Esophagus mucosa (tissue), 1 donor: Measurements from ENCODE around the gene CFAP298. TPM values are rescaled to one million over a fixed set of nuclear protein-coding genes. Genes with fewer than 3 reads are reported as not detected.
"Not testable (repeated sequence)": the region's sequence is repeated elsewhere in the genome, so short reads cannot be mapped to it uniquely, and the experiment has no call there.

Experiments used
- ATAC-seq: fragments of 200-7000 bp; cut with Tn5 transposase; one replicate; pipeline ENCODE4 v1.9.1; 2020
- total RNA-seq: library from RNA; stranded (reverse); gene quantifications from one replicate; pipeline ENCODE4 v1.2.4, GENCODE V29; 2023
- donor health status: DM: yes; HTN: yes; CAD: no.

Gene CFAP298
- total RNA-seq = 21.9 TPM

- peak; percentile 98 for ATAC-seq
These were observed at the start of gene CFAP298 for GRCh38 chr21:32612075-32612998. Gene CFAP298, minus strand, starts transcription at chr21:32612377. Its CDS starts 134 bp downstream, at chr21:32612243.

GRCh38 chr21:32661026-32661782 lies 49.0 kb upstream of the CFAP298 start:
- ATAC-seq = not testable (repeated sequence)

GRCh38 chr21:32658524-32658923 lies 46.3 kb upstream of the CFAP298 start:
- ATAC-seq = no peak

GRCh38 chr21:32653326-32653901 lies 41.2 kb upstream of the CFAP298 start:
- peak; percentile 62 for ATAC-seq

- ATAC-seq = no peak
These were observed 36.0 kb upstream of the CFAP298 start for GRCh38 chr21:32648165-32648564.

- no peak for ATAC-seq
These were observed 33.3 kb upstream of the CFAP298 start for GRCh38 chr21:32645261-32646182.

- ATAC-seq = no peak
These were observed 29.8 kb upstream of the CFAP298 start for GRCh38 chr21:32641710-32642698.

- ATAC-seq = no peak
These were observed 14.5 kb upstream of the CFAP298 start for GRCh38 chr21:32626621-32627196.

GRCh38 chr21:32618218-32618617 lies 6.0 kb upstream of the CFAP298 start:
- ATAC-seq = not testable (repeated sequence)

GRCh38 chr21:32613436-32614043 lies 1.4 kb upstream of the CFAP298 start:
- ATAC-seq = no peak

GRCh38 chr21:32612999-32613337 lies 791 bp upstream of the CFAP298 start:
- ATAC-seq = no peak

- peak; percentile 40 for ATAC-seq
These were observed 643 bp downstream of the CFAP298 start for GRCh38 chr21:32611471-32611997.

- ATAC-seq = not testable (repeated sequence)
These were observed 1.2 kb downstream of the CFAP298 start for GRCh38 chr21:32610940-32611339.

- ATAC-seq = no peak
These were observed 3.3 kb downstream of the CFAP298 start for GRCh38 chr21:32608851-32609250.

- ATAC-seq = no peak
These were observed 6.7 kb downstream of the CFAP298 start for GRCh38 chr21:32605469-32605868.

GRCh38 chr21:32604464-32604863 lies 7.7 kb downstream of the CFAP298 start:
- no peak for ATAC-seq

- no peak for ATAC-seq
These were observed 9.0 kb downstream of the CFAP298 start for GRCh38 chr21:32603131-32603530.

- ATAC-seq = no peak
These were observed 10.1 kb downstream of the CFAP298 start for GRCh38 chr21:32602099-32602498.

GRCh38 chr21:32599526-32599925 lies 12.7 kb downstream of the CFAP298 start:
- ATAC-seq = no peak

- no peak for ATAC-seq
These were observed 13.1 kb downstream of the CFAP298 start for GRCh38 chr21:32599091-32599490.
